ENCODE measurements around the gene STX12.

STX12 gene

GRCh38 chr1:27772932-27773825, at the start of gene STX12:
Gene STX12, plus strand, starts transcription at chr1:27773219. Its CDS starts 89 bp downstream, at chr1:27773308.
- Mint-ChIP-seq H3K4me1 (peaks cover 20% of the 10 kb centered on the region), H3K27ac (ENCODE audit: low read depth) (peak within 1 kb of the TSS; percentile 93), H3K27me3 (no peaks in the 10 kb centered on the region), H3K9me3 (no peaks in the 10 kb centered on the region), H3K4me3 (peak within 1 kb of the TSS; percentile 91), H3K36me3 (ENCODE audit: insufficient read depth) (peaks cover 15% of the 10 kb centered on the region)
- ATAC-seq (replicated peaks; ENCODE audit: extremely low read depth, poor library complexity, severe bottlenecking) = peak; percentile 96
- peak; percentile 93 to 98 for DNase-seq (ENCODE audit: low spot score in 2 of 2)

GRCh38 chr1:27724961-27725373, 48.1 kb upstream of the STX12 start:
- no peak for DNase-seq (ENCODE audit: low spot score in 2 of 2)
- Mint-ChIP-seq H3K4me1 (peaks cover 18% of the 10 kb centered on the region), H3K27me3 (no peaks in the 10 kb centered on the region), H3K27ac (ENCODE audit: low read depth) (peak overlapping the region; percentile 97), H3K36me3 (ENCODE audit: insufficient read depth) (peaks cover 28% of the 10 kb centered on the region), H3K4me3 (peak overlapping the region; percentile 79), H3K9me3 (no peaks in the 10 kb centered on the region)
- ATAC-seq (replicated peaks; ENCODE audit: extremely low read depth, poor library complexity, severe bottlenecking) = no peak

- H3K36me3 Mint-ChIP-seq (ENCODE audit: insufficient read depth) = peaks cover 33% of the 10 kb centered on the region
- ATAC-seq (replicated peaks; ENCODE audit: extremely low read depth, poor library complexity, severe bottlenecking) = peak; percentile 95
- no peaks in the 10 kb centered on the region for H3K9me3 Mint-ChIP-seq
- H3K4me3 Mint-ChIP-seq = peak within 1 kb of the TSS; percentile 79
- H3K4me1 Mint-ChIP-seq = peaks cover 22% of the 10 kb centered on the region
- H3K27me3 Mint-ChIP-seq = no peaks in the 10 kb centered on the region
- H3K27ac Mint-ChIP-seq (ENCODE audit: low read depth) = peak within 1 kb of the TSS; percentile 97
- peak; percentile 99 to 100 for DNase-seq (ENCODE audit: low spot score in 2 of 2)
Observed at GRCh38 chr1:27725374-27726172, 47.4 kb upstream of the STX12 start, which contains the start of gene FAM76A. Gene FAM76A, plus strand, starts transcription at chr1:27725961. Its CDS starts 120 bp downstream, at chr1:27726081.

GRCh38 chr1:27726173-27727044, 46.6 kb upstream of the STX12 start:
- Mint-ChIP-seq H3K27ac (ENCODE audit: low read depth) (peak overlapping the region; percentile 68), H3K4me1 (peaks cover 22% of the 10 kb centered on the region), H3K9me3 (no peaks in the 10 kb centered on the region), H3K4me3 (peak overlapping the region; percentile 79), H3K36me3 (ENCODE audit: insufficient read depth) (peaks cover 36% of the 10 kb centered on the region), H3K27me3 (no peaks in the 10 kb centered on the region)
- ATAC-seq (replicated peaks; ENCODE audit: extremely low read depth, poor library complexity, severe bottlenecking) (no peak), DNase-seq (ENCODE audit: low spot score in 2 of 2) (peak in 1 of 2 donors; percentile 17)

- H3K27me3 Mint-ChIP-seq = no peaks in the 10 kb centered on the region
- no peaks in the 10 kb centered on the region for H3K9me3 Mint-ChIP-seq
- DNase-seq (ENCODE audit: low spot score in 2 of 2) (no peak), ATAC-seq (replicated peaks; ENCODE audit: extremely low read depth, poor library complexity, severe bottlenecking) (no peak)
- H3K27ac Mint-ChIP-seq (ENCODE audit: low read depth) = peak overlapping the region; percentile 68
- H3K36me3 Mint-ChIP-seq (ENCODE audit: insufficient read depth) = peaks cover 38% of the 10 kb centered on the region
- peaks cover 22% of the 10 kb centered on the region for H3K4me1 Mint-ChIP-seq
- H3K4me3 Mint-ChIP-seq = no peak overlapping the region
Observed at GRCh38 chr1:27727126-27727525, 45.9 kb upstream of the STX12 start.

- peaks cover 39% of the 10 kb centered on the region for H3K36me3 Mint-ChIP-seq (ENCODE audit: insufficient read depth)
- no peak overlapping the region for H3K27ac Mint-ChIP-seq (ENCODE audit: low read depth)
- no peaks in the 10 kb centered on the region for H3K27me3 Mint-ChIP-seq
- ATAC-seq (replicated peaks; ENCODE audit: extremely low read depth, poor library complexity, severe bottlenecking) = no peak
- no peak for DNase-seq (ENCODE audit: low spot score in 2 of 2)
- H3K4me1 Mint-ChIP-seq = no peaks in the 10 kb centered on the region
- no peak overlapping the region for H3K4me3 Mint-ChIP-seq
- H3K9me3 Mint-ChIP-seq = no peaks in the 10 kb centered on the region
Observed at GRCh38 chr1:27736252-27736651, 36.8 kb upstream of the STX12 start.

- peaks cover 30% of the 10 kb centered on the region for H3K36me3 Mint-ChIP-seq (ENCODE audit: insufficient read depth)
- H3K4me1 Mint-ChIP-seq = no peaks in the 10 kb centered on the region
- ATAC-seq (replicated peaks; ENCODE audit: extremely low read depth, poor library complexity, severe bottlenecking) (no peak), DNase-seq (ENCODE audit: low spot score in 2 of 2) (no peak)
- no peak overlapping the region for H3K4me3 Mint-ChIP-seq
- no peaks in the 10 kb centered on the region for H3K27me3 Mint-ChIP-seq
- H3K27ac Mint-ChIP-seq (ENCODE audit: low read depth) = no peak overlapping the region
- no peaks in the 10 kb centered on the region for H3K9me3 Mint-ChIP-seq
Observed at GRCh38 chr1:27741121-27741520, 31.9 kb upstream of the STX12 start.

- H3K36me3 Mint-ChIP-seq (ENCODE audit: insufficient read depth) = peaks cover 34% of the 10 kb centered on the region
- H3K9me3 Mint-ChIP-seq = no peaks in the 10 kb centered on the region
- no peaks in the 10 kb centered on the region for H3K4me1 Mint-ChIP-seq
- no peak for ATAC-seq (replicated peaks; ENCODE audit: extremely low read depth, poor library complexity, severe bottlenecking)
- H3K4me3 Mint-ChIP-seq = no peak overlapping the region
- no peaks in the 10 kb centered on the region for H3K27me3 Mint-ChIP-seq
- no peak overlapping the region for H3K27ac Mint-ChIP-seq (ENCODE audit: low read depth)
- no peak for DNase-seq (ENCODE audit: low spot score in 2 of 2)
Observed at GRCh38 chr1:27744556-27744955, 28.5 kb upstream of the STX12 start.

GRCh38 chr1:27745466-27745865, 27.6 kb upstream of the STX12 start:
- DNase-seq (ENCODE audit: low spot score in 2 of 2) = no peak
- no peak overlapping the region for H3K27ac Mint-ChIP-seq (ENCODE audit: low read depth)
- H3K9me3 Mint-ChIP-seq = no peaks in the 10 kb centered on the region
- H3K27me3 Mint-ChIP-seq = no peaks in the 10 kb centered on the region
- no peak for ATAC-seq (replicated peaks; ENCODE audit: extremely low read depth, poor library complexity, severe bottlenecking)
- H3K4me3 Mint-ChIP-seq = no peak overlapping the region
- H3K36me3 Mint-ChIP-seq (ENCODE audit: insufficient read depth) = peaks cover 43% of the 10 kb centered on the region
- H3K4me1 Mint-ChIP-seq = peaks cover 4% of the 10 kb centered on the region

GRCh38 chr1:27752360-27752759, 20.7 kb upstream of the STX12 start:
- ATAC-seq (replicated peaks; ENCODE audit: extremely low read depth, poor library complexity, severe bottlenecking) = no peak
- H3K9me3 Mint-ChIP-seq = no peaks in the 10 kb centered on the region
- H3K4me1 Mint-ChIP-seq = peaks cover 4% of the 10 kb centered on the region
- peaks cover 50% of the 10 kb centered on the region for H3K36me3 Mint-ChIP-seq (ENCODE audit: insufficient read depth)
- no peak for DNase-seq (ENCODE audit: low spot score in 2 of 2)
- no peak overlapping the region for H3K4me3 Mint-ChIP-seq
- H3K27ac Mint-ChIP-seq (ENCODE audit: low read depth) = no peak overlapping the region
- no peaks in the 10 kb centered on the region for H3K27me3 Mint-ChIP-seq

GRCh38 chr1:27755286-27755685, 17.7 kb upstream of the STX12 start:
- no peak overlapping the region for H3K4me3 Mint-ChIP-seq
- ATAC-seq (replicated peaks; ENCODE audit: extremely low read depth, poor library complexity, severe bottlenecking) (no peak), DNase-seq (ENCODE audit: low spot score in 2 of 2) (no peak)
- no peaks in the 10 kb centered on the region for H3K9me3 Mint-ChIP-seq
- no peak overlapping the region for H3K27ac Mint-ChIP-seq (ENCODE audit: low read depth)
- H3K36me3 Mint-ChIP-seq (ENCODE audit: insufficient read depth) = peaks cover 44% of the 10 kb centered on the region
- H3K27me3 Mint-ChIP-seq = no peaks in the 10 kb centered on the region
- H3K4me1 Mint-ChIP-seq = no peaks in the 10 kb centered on the region

- no peaks in the 10 kb centered on the region for H3K4me1 Mint-ChIP-seq
- H3K4me3 Mint-ChIP-seq = no peak overlapping the region
- H3K36me3 Mint-ChIP-seq (ENCODE audit: insufficient read depth) = peaks cover 45% of the 10 kb centered on the region
- no peak overlapping the region for H3K27ac Mint-ChIP-seq (ENCODE audit: low read depth)
- DNase-seq (ENCODE audit: low spot score in 2 of 2) = no peak
- H3K9me3 Mint-ChIP-seq = no peaks in the 10 kb centered on the region
- ATAC-seq (replicated peaks; ENCODE audit: extremely low read depth, poor library complexity, severe bottlenecking) = no peak
- no peaks in the 10 kb centered on the region for H3K27me3 Mint-ChIP-seq
Observed at GRCh38 chr1:27755865-27756264, 17.2 kb upstream of the STX12 start.
